Measurements from ENCODE around the gene RASSF5.

- TF ChIP-seq POLR2AphosphoS5 (IDR thresholded peaks at IDR 0.05; ENCODE audit: low read depth, low read length) (no peak), REST (IDR thresholded peaks at IDR 0.05; ENCODE audit: insufficient read depth in 1 of 2, low read depth in 2 of 2, low read length in 2 of 2) (no peak), TAF1 (IDR thresholded peaks at IDR 0.05; ENCODE audit: borderline replicate concordance, insufficient read depth, low read length) (no peak)
Observed at GRCh38 chr1:206575894-206576737, 68.8 kb downstream of the RASSF5 start.

Measured in PFSK-1 (cell line).